Brain microvascular endothelial cell (primary cell): ENCODE results near the gene FOS.
"Not testable (repeated sequence)": the region's sequence is repeated elsewhere in the genome, so short reads cannot be mapped to it uniquely, and the experiment has no call there.

Source experiments
- DNase-seq: peaks from one replicate; pipeline ENCODE4 v3.0.0-alpha.2; 2020
- H3K27ac ChIP-seq: fragments of 250-450 bp; sonication (Bioruptor Pico); 2 replicates; pipeline ENCODE4 v1.5.1; 2020; ENCODE audit warnings: mild to moderate bottlenecking, moderate library complexity
- H3K27me3 ChIP-seq: fragments of 250-450 bp; sonication (Bioruptor Pico); replicated peaks from 2 replicates; pipeline ENCODE4 v1.5.1; 2020; ENCODE audit warnings: mild to moderate bottlenecking
- H3K36me3 ChIP-seq: fragments of 250-450 bp; sonication (Bioruptor Pico); replicated peaks from 2 replicates; pipeline ENCODE4 v1.5.1; 2020; ENCODE audit warnings: mild to moderate bottlenecking
- H3K4me3 ChIP-seq: 2 replicates; pipeline ENCODE4 v1.5.1; 2011; ENCODE audit warnings: low read depth, mild to moderate bottlenecking, control low read depth, low read length, moderate library complexity
- CTCF ChIP-seq: IDR thresholded peaks from 2 replicates; pipeline ENCODE4 v1.5.1; 2011; ENCODE audit warnings: low read depth, mild to moderate bottlenecking, moderate library complexity, low read length, control low read depth, inconsistent platforms; ENCODE audit errors: missing control alignments
- in situ Hi-C: cut with HindIII; loops from 2 replicates; pipeline ENCODE4 v1.10.0; 2017; ENCODE audit warnings: low sequenced_read_pairs, low pct_ligation_motif_present

Gene FOS

GRCh38 chr14:75303381-75303789 is 24.8 kb downstream of the FOS start:
- no peak overlapping the region for H3K27ac ChIP-seq
- DNase-seq: peak; percentile 62
- no peaks in the 10 kb centered on the region for H3K36me3 ChIP-seq
- no peak overlapping the region for H3K4me3 ChIP-seq
- in situ Hi-C loops: no loop called here
- no peaks in the 10 kb centered on the region for H3K27me3 ChIP-seq
- peak; percentile 87 for TF ChIP-seq CTCF

GRCh38 chr14:75306410-75306809 is 27.8 kb downstream of the FOS start:
- in situ Hi-C loops, H3K27me3 ChIP-seq, H3K36me3 ChIP-seq, H3K4me3 ChIP-seq, DNase-seq, H3K27ac ChIP-seq: not testable (repeated sequence)

- in situ Hi-C loops: no loop called here
- H3K27ac ChIP-seq: no peak overlapping the region
- DNase-seq: no peak
- no peak overlapping the region for H3K4me3 ChIP-seq
- H3K27me3 ChIP-seq: no peaks in the 10 kb centered on the region
- H3K36me3 ChIP-seq: no peaks in the 10 kb centered on the region
- TF ChIP-seq CTCF: peak; percentile 54
Measured at GRCh38 chr14:75306927-75307699, 28.5 kb downstream of the FOS start.

- DNase-seq: peak; percentile 73
- Histone ChIP-seq H3K4me3 (no peak overlapping the region), H3K36me3 (no peaks in the 10 kb centered on the region), H3K27ac (no peak overlapping the region), H3K27me3 (no peaks in the 10 kb centered on the region)
- in situ Hi-C loops: no loop called here
- peak; percentile 97 for TF ChIP-seq CTCF
Measured at GRCh38 chr14:75307700-75308379, 29.2 kb downstream of the FOS start.

GRCh38 chr14:75308991-75309390 is 30.4 kb downstream of the FOS start:
- H3K4me3 ChIP-seq, in situ Hi-C loops, DNase-seq: not testable (repeated sequence)

GRCh38 chr14:75309561-75309960 is 30.9 kb downstream of the FOS start:
- H3K27ac ChIP-seq, DNase-seq, H3K4me3 ChIP-seq, H3K36me3 ChIP-seq, H3K27me3 ChIP-seq, in situ Hi-C loops: not testable (repeated sequence)

More at GRCh38 chr14:75308991-75309390, 30.4 kb downstream of the FOS start:
- H3K36me3 ChIP-seq, H3K27me3 ChIP-seq, H3K27ac ChIP-seq: not testable (repeated sequence)

- in situ Hi-C loops: no loop called here
- Histone ChIP-seq H3K27ac (peak overlapping the region; percentile 36), H3K4me3 (peak overlapping the region; percentile 23), H3K27me3 (no peaks in the 10 kb centered on the region), H3K36me3 (no peaks in the 10 kb centered on the region)
- TF ChIP-seq CTCF: no peak
- DNase-seq: peak; percentile 90
Measured at GRCh38 chr14:75310295-75311111, 31.9 kb downstream of the FOS start.
